Activated B cell treated with CpG ODN at 0.5 μM for 24 hours (primary cell): ENCODE data around the gene MSI2. TPM values are rescaled to one million over a fixed set of nuclear protein-coding genes. Genes with fewer than 3 reads are reported as not detected.

Source experiments
- ATAC-seq: fragments of 200-7000 bp; cut with Tn5 transposase; one replicate; pipeline ENCODE4 v1.10.0; 2021; ENCODE audit warnings: low read depth, mild to moderate bottlenecking, moderate library complexity
- CTCF ChIA-PET: fragments of 350-600 bp; sonication (Branson Sonifier 250); formaldehyde crosslinking; loops from one replicate; lab custom pipeline; 2021; ENCODE audit warnings: antibody characterized with exemption; lab: Charles Lee
- POLR2A ChIA-PET: fragments of 350-600 bp; sonication (Branson Sonifier 250); formaldehyde crosslinking; loops from one replicate; lab custom pipeline; 2021; ENCODE audit warnings: antibody characterized with exemption; lab: Charles Lee
- DNase-seq: peaks from one replicate; pipeline ENCODE4 v3.0.0; 2022
- H3K27ac Mint-ChIP-seq: one replicate; pipeline ENCODE4 v1.8.0; 2020; ENCODE audit warnings: mixed read lengths
- H3K27me3 Mint-ChIP-seq: one replicate; pipeline ENCODE4 v1.8.0; 2021; ENCODE audit warnings: mixed read lengths
- H3K36me3 Mint-ChIP-seq: one replicate; pipeline ENCODE4 v1.8.0; 2021; ENCODE audit warnings: low read depth, mixed read lengths
- H3K4me1 Mint-ChIP-seq: one replicate; pipeline ENCODE4 v1.8.0; 2021; ENCODE audit warnings: mixed read lengths
- H3K4me3 Mint-ChIP-seq: one replicate; pipeline ENCODE4 v1.8.0; 2020; ENCODE audit warnings: mild to moderate bottlenecking, mixed read lengths
- H3K9me3 Mint-ChIP-seq: one replicate; pipeline ENCODE4 v1.8.0; 2020; ENCODE audit warnings: mixed read lengths
- CTCF ChIP-seq: fragments of 200-600 bp; IDR thresholded peaks from one replicate; pipeline ENCODE4 v1.8.0; 2022; ENCODE audit warnings: antibody characterized with exemption, mild to moderate bottlenecking
- intact Hi-C: fragments of 100-400 bp; cut with micrococcal nuclease; formaldehyde crosslinking; loops from one replicate; pipeline ENCODE4 v1.15.1; 2024
- total RNA-seq: library from RNA; stranded (reverse); gene quantifications from 2 replicates; pipeline ENCODE4 v1.2.3, GENCODE V29; 2022

Gene MSI2
- total RNA-seq, 1 donor from 2014 or later = 102 TPM

- Mint-ChIP-seq H3K27ac (no peak overlapping the region), H3K9me3 (peaks cover 5% of the 10 kb centered on the region), H3K36me3 (no peaks in the 10 kb centered on the region), H3K27me3 (no peaks in the 10 kb centered on the region), H3K4me3 (no peak overlapping the region), H3K4me1 (peaks cover 5% of the 10 kb centered on the region)
- ChIA-PET CTCF (interaction anchor here (1.2 kb wide), 1 partner anchor 421 kb away, joined by 3 read pairs; no protein-coding TSS in a partner anchor), POLR2A (no interaction called here)
- no peak for DNase-seq
- no peak for TF ChIP-seq CTCF
- intact Hi-C loops = loop anchor here (10.0 kb wide), 2 partner anchors 416 to 1264 kb away; partner anchors contain the start of genes C17orf67, DGKE and MTMR4
- no peak for ATAC-seq
Measured at GRCh38 chr17:57251211-57251787, 5.0 kb upstream of the MSI2 start.

- peaks cover 3% of the 10 kb centered on the region for H3K36me3 Mint-ChIP-seq
- CTCF ChIA-PET = interaction anchor here (0.7 to 3.6 kb wide), 2 partner anchors 10 to 528 kb away, joined by 3 to 26 read pairs; no protein-coding TSS in a partner anchor
- H3K4me3 Mint-ChIP-seq = no peak overlapping the region
- H3K9me3 Mint-ChIP-seq = peaks cover 5% of the 10 kb centered on the region
- ATAC-seq (no peak), DNase-seq (no peak)
- no peak for TF ChIP-seq CTCF
- H3K4me1 Mint-ChIP-seq = peaks cover 19% of the 10 kb centered on the region
- intact Hi-C loops = loop anchor here (10.0 kb wide), 2 partner anchors 419 to 1261 kb away; partner anchors contain the start of genes C17orf67, DGKE and MTMR4
- POLR2A ChIA-PET = interaction anchor here (0.6 kb wide), 1 partner anchor 298 kb away, joined by 3 read pairs; no protein-coding TSS in a partner anchor
- H3K27me3 Mint-ChIP-seq = no peaks in the 10 kb centered on the region
- H3K27ac Mint-ChIP-seq = no peak overlapping the region
Measured at GRCh38 chr17:57253362-57254065, 2.8 kb upstream of the MSI2 start.

- intact Hi-C loops = loop anchor here (5.0 to 10.0 kb wide), 8 partner anchors 82 to 1260 kb away; partner anchors contain the start of genes AKAP1, C17orf67, DGKE and MTMR4
Measured at GRCh38 chr17:57255182-57255775, 1.0 kb upstream of the MSI2 start.

GRCh38 chr17:57256708-57257112 lies 387 bp downstream of the MSI2 start:
- H3K9me3 Mint-ChIP-seq = no peaks in the 10 kb centered on the region
- DNase-seq (no peak), ATAC-seq (peak; percentile 13)
- peak overlapping the region; percentile 88 for H3K27ac Mint-ChIP-seq
- ChIA-PET CTCF (interaction anchor here (1.2 to 3.6 kb wide), 3 partner anchors 13 to 415 kb away, joined by 4 to 26 read pairs (median 4); no protein-coding TSS in a partner anchor), POLR2A (interaction anchor here (0.6 to 2.3 kb wide), 20 partner anchors 9 to 735 kb away, joined by 3 to 17 read pairs (median 4); no protein-coding TSS in a partner anchor)
- no peak for TF ChIP-seq CTCF
- peaks cover 17% of the 10 kb centered on the region for H3K36me3 Mint-ChIP-seq
- no peaks in the 10 kb centered on the region for H3K27me3 Mint-ChIP-seq
- intact Hi-C loops = loop anchor here (1.0 to 10.0 kb wide), 15 partner anchors 13 to 1258 kb away; partner anchors contain the start of genes AKAP1, C17orf67, DGKE and MRPS23
- H3K4me3 Mint-ChIP-seq = peak overlapping the region; percentile 94
- H3K4me1 Mint-ChIP-seq = peaks cover 51% of the 10 kb centered on the region

More at GRCh38 chr17:57255182-57255775, 1.0 kb upstream of the MSI2 start:
- ChIA-PET POLR2A (interaction anchor here (1.0 to 2.3 kb wide), 4 partner anchors 7 to 348 kb away, joined by 3 to 16 read pairs (median 3); no protein-coding TSS in a partner anchor), CTCF (interaction anchor here (3.6 kb wide), 1 partner anchor 11 kb away, joined by 26 read pairs; no protein-coding TSS in a partner anchor)
- Mint-ChIP-seq H3K4me3 (peak overlapping the region; percentile 89), H3K36me3 (peaks cover 5% of the 10 kb centered on the region), H3K4me1 (peaks cover 37% of the 10 kb centered on the region), H3K9me3 (peaks cover 5% of the 10 kb centered on the region), H3K27ac (peak overlapping the region; percentile 80), H3K27me3 (no peaks in the 10 kb centered on the region)
- no peak for DNase-seq
- TF ChIP-seq CTCF = no peak
- ATAC-seq = no peak
